GM12872 (cell line): ENCODE data around the gene TTF2.

Source experiments
- CTCF ChIP-seq: IDR thresholded peaks from 3 replicates; pipeline ENCODE4 v1.5.1; 2011; ENCODE audit warnings: low read depth, mild to moderate bottlenecking, low read length, moderate library complexity; ENCODE audit not compliant: insufficient read depth

TTF2 gene

GRCh38 chr1:117059678-117060440 is at the start of gene TTF2:
TTF2 (plus strand) TSS chr1:117060326; CDS start chr1:117060347, 21 bp downstream.
- TF ChIP-seq CTCF, result no peak

- no peak for TF ChIP-seq CTCF
These were observed 48.8 kb upstream of the TTF2 start for GRCh38 chr1:117011334-117011733.

- no peak for TF ChIP-seq CTCF
These were observed 46.7 kb upstream of the TTF2 start for GRCh38 chr1:117013309-117013858.

- TF ChIP-seq CTCF, result no peak
These were observed 45.9 kb upstream of the TTF2 start for GRCh38 chr1:117014209-117014608.

GRCh38 chr1:117015724-117016123 is 44.4 kb upstream of the TTF2 start:
- TF ChIP-seq CTCF, result no peak

GRCh38 chr1:117017062-117017461 is 43.1 kb upstream of the TTF2 start:
- TF ChIP-seq CTCF, result no peak

GRCh38 chr1:117017648-117018047 is 42.5 kb upstream of the TTF2 start:
- no peak for TF ChIP-seq CTCF
